HCT116 (cell line): Measurements from ENCODE around the gene ZNF213.

ENCODE experiments used
- CEBPB ChIP-seq: IDR thresholded peaks from 2 replicates; pipeline ENCODE4 v1.6.1; 2012; ENCODE audit warnings: low read depth
- JUND ChIP-seq: IDR thresholded peaks from 2 replicates; pipeline ENCODE4 v1.6.1; 2012
- POLR2A ChIP-seq: IDR thresholded peaks from 2 replicates; pipeline ENCODE4 v1.7.0; 2011; ENCODE audit warnings: borderline replicate concordance; ENCODE audit not compliant: insufficient read depth, insufficient read length; ENCODE audit errors: extremely low read depth
- TF ChIP-seq, protein P1 (sequence below), 3 experiments: fragments of 200-600 bp in 1 of 3; sonication (generic) in 1 of 3; IDR thresholded peaks in 2 of 3; conservative IDR thresholded peaks in 1 of 3; 2 replicates each; pipeline ENCODE4 v1.5.1; 2012 to 2017; ENCODE audit warnings: low read depth in 2 of 3, low read length in 2 of 3, antibody characterized with exemption in 1 of 3, borderline replicate concordance in 1 of 3, control low read depth in 1 of 3, mild to moderate bottlenecking in 1 of 3, mixed read lengths in 1 of 3, mixed run types in 1 of 3, moderate library complexity in 1 of 3; ENCODE audit not compliant: insufficient read depth in 1 of 3

DNA sequence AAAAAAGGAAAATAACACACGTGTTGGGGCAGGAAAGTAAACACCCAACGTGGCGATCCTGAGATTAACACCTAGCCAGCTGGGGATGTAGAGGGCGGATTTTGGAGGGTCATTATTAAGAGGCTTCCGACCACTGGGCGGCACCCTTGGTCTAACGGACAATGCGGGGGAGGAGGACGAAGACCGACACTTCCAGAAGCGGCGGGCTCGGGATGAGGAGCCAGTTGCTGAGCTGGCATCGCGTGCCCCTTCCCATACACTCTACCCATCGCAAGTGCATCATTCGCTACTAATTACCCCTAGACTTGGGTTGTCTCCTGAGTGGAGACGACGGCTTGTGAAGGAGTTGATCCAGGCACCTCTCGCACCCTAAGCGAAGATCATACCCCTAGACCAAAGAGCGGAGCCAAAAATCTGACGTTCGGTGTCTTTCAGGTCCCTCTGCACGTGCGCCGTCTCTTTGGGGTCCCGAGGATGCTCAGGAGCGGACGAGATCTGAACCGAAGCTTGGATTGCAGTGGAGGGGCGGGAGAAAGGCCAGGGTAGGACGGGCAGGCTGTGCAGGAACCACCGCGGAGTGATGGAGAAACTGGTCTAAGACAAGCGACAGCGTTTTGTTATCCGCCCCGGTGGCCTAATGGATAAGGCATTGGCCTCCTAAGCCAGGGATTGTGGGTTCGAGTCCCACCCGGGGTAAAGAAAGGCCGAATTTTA, 17.6 kb downstream of the ZNF213 start:
- TF ChIP-seq CEBPB (no peak), JUND (no peak), POLR2A (no peak)
- TF ChIP-seq, protein P1, sequence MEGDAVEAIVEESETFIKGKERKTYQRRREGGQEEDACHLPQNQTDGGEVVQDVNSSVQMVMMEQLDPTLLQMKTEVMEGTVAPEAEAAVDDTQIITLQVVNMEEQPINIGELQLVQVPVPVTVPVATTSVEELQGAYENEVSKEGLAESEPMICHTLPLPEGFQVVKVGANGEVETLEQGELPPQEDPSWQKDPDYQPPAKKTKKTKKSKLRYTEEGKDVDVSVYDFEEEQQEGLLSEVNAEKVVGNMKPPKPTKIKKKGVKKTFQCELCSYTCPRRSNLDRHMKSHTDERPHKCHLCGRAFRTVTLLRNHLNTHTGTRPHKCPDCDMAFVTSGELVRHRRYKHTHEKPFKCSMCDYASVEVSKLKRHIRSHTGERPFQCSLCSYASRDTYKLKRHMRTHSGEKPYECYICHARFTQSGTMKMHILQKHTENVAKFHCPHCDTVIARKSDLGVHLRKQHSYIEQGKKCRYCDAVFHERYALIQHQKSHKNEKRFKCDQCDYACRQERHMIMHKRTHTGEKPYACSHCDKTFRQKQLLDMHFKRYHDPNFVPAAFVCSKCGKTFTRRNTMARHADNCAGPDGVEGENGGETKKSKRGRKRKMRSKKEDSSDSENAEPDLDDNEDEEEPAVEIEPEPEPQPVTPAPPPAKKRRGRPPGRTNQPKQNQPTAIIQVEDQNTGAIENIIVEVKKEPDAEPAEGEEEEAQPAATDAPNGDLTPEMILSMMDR (IDR thresholded peaks at IDR 0.05 in 2 of 3, conservative IDR thresholded peaks at IDR 0.05 in 1 of 3; ENCODE audit: borderline replicate concordance in 1 of 3, insufficient read depth in 1 of 3, low read depth in 2 of 3, low read length in 2 of 3), result peak in 2 of 3 experiments; percentile 27 to 48; a peak in 3 of 6 replicates
